DMS53 (cell line): ENCODE measurements around the gene GINS1.
"Not testable (repeated sequence)": the region's sequence is repeated elsewhere in the genome, so short reads cannot be mapped to it uniquely, and the experiment has no call there.

Experiments
- DNase-seq: peaks from one replicate; lab custom pipeline; 2025; lab: John Stamatoyannopoulos, UW

GINS1 gene

GRCh38 chr20:25389858-25390537 lies 17.5 kb upstream of the GINS1 start:
- DNase-seq = peak; percentile 63

DNA sequence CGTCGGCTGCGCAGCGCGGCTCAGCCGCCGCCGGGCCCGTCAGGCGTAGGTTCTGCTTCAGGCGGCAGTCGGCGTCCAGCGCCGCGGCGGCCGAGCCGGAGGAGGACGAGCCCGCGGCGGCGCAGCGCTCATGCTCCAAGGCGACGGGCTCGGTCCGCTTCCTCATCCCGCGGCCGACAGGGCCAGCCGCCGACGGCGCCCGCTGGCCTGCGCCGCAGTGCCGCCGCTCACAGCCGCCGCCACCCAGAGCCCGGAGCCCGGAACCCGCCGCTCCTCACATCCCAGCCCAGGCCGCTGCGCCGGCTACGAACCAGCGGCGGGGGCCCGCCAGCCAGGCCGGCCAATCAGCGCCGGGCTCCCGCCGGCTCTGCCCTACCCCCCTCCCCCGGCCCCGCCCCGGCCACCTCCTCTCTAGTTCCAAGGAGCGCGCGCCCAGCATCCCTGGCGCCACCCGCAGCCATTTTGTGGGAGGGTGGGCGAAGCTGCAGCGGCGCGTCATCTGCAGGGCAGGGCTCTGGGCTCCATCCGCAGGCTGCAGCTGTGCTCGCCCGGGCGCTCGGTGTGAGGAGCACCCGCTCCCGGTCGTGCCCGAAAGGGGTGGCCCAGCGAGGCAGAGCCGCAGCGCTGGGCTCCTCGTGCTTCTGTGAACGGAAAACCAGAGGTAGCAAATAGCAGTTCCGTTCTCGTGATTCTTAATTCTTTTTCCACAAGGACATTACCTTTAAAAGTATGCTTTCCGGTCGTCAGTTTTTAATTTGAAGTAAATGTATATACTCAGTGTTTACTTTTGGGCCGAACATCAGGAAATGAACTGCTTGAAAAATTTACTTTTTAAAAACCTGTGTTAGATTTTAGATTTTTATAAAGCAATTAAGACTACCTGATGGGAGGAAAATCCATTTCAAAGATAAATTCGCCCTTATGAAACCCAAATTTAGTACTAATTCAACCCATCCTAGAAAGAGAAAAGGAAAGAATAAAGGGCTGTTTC lies 16.6 kb upstream of the GINS1 start, which contains the start of gene ABHD12:
Gene ABHD12 (minus strand): TSS at position 298 of the 991 bp plus-strand sequence. CDS start 132 bp downstream, at position 166.
- peak; percentile 99 for DNase-seq

DNA sequence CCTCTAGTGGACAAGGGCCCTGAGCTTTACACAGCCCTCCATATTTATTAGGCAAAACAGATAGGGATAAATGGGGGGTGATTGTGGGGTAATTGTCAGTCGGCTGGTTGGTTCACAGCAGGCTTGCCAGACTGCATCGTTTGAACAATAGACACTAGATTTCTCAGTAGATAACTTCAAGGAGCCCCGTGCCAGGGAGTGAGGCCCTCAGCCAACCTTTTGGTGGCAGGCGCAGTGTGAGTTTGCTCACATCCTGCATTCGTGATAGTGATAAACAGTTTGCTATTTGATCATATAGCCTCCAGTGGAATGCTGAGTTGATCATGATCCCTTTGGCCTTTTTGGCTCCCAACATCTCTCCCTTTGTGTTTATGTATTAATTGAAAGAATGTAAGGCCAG lies 13.2 kb upstream of the GINS1 start:
- DNase-seq = no peak

DNA sequence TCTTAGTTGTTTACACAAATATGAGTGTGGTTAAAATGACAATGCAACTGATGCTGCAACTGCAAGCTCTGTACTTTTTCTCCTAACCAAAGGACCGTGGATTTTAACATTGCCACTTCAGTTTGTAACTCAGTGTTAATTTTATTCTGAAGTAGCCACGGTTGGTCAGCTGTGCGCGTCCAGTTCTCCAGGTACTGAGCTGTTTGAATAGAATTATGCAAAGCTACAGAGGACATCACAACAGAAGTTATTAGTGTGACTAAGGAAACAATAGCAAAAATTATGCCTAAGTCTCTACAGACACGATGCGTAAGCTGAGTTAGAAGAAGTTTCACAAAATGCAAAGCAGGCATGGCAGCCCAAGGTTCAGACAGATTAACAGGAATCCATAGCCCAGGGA lies 12.5 kb upstream of the GINS1 start:
- no peak for DNase-seq

DNA sequence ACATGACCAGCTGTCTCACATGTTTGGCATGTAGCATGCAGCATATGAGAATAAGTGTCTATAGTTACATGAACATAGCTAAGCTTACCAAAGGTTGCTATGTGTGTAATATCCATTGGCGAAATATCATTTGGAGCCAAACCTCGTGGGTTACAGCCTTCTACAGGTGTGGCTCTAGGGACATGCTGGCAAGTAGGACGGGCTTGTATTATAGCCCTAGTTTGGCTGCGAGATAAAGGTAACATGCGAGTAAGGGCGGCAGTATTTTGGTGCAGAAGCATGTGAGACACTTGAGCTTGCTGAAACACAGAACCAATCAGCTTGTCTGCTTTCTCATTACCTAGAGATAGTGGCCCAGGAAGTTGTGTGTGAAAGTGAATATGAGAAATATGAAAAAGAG lies 10.4 kb upstream of the GINS1 start:
- no peak for DNase-seq

DNA sequence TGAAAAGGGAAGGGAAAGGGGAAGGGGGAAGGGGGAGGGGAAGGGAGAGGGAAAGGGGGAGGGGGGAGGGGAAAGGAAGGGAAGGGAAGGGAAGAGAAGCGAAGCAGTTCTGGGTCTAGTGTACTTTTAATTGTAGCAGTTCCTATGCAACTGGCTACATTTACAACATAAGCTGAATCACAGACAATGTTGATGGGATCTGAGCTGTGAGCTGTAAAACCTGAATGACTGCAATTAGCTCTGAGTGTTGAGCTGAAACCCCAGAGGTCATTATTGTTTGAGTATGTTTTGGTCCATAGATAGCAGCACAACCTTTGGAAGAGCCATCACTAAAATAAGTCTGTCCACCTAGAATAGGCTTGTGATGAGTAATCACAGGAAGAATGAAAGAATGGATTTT lies 9.7 kb upstream of the GINS1 start:
- DNase-seq = peak; percentile 45

GRCh38 chr20:25398376-25399036 lies 9.0 kb upstream of the GINS1 start:
- DNase-seq = no peak

GRCh38 chr20:25399037-25399430 lies 8.4 kb upstream of the GINS1 start:
- peak; percentile 85 for DNase-seq

DNA sequence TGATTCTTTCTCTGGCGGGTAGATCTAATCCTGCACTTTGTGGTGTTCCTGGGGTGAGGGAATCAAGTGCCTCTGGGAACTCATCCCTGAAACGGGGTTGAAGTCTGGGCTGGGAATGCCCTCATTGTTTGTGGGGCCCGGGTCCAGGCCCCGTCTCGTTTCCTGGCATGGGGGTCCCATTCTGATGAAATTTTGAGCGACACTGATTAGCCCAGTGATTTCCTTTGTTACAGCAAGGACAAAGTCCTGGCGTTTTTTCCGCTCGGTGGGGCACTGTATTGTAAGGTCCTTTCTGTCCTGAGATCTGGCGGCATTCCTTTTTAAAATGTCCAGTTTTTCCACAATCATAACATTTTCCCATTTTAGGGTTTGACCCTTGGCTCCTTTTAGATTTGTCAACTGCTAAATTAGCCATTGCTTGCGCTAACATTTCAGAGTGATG lies 7.2 kb upstream of the GINS1 start:
- not testable (repeated sequence) for DNase-seq

DNA sequence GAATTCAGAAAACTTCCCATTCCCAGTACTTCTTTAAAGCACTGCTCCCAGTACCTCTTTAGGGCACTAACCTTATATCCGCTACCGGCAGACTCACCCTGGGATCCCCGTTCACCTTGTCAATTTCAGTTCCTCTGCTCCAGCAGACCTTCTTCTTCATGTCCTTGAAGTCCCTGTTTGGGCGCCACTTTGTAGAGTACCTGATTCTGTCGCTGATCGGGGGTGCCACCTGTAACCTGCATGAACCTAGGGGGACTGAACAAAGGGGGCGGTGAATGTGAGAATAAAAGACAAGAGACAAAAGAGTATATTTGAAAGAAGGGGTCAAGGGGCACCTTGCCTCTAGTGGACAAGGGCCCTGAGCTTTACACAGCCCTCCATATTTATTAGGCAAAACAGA lies 4.9 kb upstream of the GINS1 start:
- peak; percentile 28 for DNase-seq

DNA sequence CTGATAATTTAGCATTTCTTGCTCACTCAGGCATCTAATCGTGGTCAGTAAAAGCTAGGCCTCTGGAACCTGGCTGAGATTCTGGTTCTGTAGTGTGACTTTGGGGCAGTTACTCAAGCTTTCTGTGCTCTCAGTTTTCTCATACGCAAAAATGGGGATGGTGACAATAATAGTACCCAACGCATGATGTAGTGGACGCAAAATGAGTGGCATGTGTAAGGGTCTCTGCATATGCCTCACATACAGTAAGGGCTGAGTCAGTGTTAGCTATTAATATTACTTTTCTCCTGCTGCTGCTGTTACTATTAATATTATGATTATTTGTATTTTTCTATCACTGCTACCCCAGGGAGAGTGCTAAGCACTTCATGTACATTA lies 686 bp downstream of the GINS1 start:
- no peak for DNase-seq

- no peak for DNase-seq
Measured at GRCh38 chr20:25408890-25409289, 1.4 kb downstream of the GINS1 start.

DNA sequence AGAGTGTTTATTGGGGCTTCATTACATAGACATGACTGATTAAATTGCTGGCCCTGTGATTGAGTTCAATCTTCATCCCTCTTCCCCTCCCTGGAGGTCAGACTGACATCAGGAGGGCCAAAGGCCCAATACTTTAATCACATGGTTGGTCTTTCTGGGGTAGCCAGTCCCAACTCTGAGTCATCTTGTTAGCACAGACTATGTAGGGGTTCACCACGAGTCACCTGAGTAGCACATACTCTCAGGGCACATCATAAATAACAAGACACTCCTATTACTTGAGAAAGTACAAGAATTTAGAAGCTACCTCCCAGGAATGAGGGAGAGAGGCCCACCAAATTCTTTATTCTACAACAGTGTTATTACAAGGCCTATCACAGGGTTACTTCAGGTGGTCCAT lies 11.3 kb downstream of the GINS1 start:
- DNase-seq = no peak

- DNase-seq = no peak
Measured at GRCh38 chr20:25421102-25421501, 13.6 kb downstream of the GINS1 start.

DNA sequence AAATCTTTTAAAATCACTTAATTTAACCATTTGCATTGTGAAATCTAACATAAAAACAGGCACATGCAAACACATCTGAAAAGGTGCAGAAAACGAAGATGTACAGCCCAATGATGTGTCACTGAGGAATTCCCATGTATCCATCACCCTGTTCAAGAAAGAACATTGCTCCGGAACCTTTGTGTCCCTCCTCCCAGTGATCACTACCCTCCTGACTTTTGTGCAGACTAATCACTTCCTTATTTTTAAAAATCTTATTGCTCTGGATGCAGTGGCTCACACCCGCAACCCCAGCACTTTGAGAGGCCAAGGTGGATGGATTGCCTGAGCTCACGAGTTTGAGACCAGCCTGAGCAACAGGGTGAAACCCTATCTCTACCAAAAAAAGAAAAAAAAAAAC lies 14.6 kb downstream of the GINS1 start:
- DNase-seq = no peak

- no peak for DNase-seq
Measured at GRCh38 chr20:25424536-25424935, 17.1 kb downstream of the GINS1 start.

DNA sequence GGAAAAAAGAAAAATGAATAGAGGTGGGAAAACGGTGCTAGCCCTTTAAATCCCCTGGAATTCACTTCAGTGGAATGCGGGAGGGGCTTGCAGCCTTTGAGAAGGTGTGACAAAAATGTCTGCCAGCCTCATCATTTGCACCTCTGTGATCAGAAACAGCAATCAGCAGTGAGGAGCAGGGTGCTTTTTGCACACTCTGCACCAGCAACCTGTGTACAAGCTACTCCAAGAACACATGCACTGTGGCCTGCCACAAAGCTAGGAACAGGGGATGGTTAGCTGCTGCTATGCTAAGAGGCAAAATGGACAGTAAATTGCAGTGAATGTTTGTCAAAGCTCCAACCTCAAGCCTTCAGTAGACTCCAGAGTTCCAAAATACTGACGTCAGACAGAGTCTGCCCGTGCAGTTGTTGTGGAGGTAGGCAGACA lies 29.7 kb downstream of the GINS1 start:
- no peak for DNase-seq

DNA sequence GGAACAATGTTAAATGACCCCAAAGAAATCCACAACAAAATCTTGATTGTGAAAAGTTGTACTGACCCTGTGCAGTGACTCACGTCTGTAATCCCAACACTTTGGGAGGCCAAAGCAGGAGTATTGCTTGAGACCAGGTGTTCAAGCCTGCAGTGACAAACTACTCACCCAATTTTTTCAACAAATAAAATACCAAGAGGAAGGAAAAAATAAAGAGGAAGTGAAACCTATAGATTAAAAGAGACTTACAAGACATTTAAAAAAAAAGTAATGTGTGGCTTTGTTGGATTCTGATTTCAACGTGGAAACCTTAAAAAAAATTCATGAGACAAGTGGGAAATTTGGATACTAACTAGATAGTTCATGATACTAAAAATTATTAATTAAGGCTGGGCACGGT lies 31.9 kb downstream of the GINS1 start:
- no peak for DNase-seq

DNA sequence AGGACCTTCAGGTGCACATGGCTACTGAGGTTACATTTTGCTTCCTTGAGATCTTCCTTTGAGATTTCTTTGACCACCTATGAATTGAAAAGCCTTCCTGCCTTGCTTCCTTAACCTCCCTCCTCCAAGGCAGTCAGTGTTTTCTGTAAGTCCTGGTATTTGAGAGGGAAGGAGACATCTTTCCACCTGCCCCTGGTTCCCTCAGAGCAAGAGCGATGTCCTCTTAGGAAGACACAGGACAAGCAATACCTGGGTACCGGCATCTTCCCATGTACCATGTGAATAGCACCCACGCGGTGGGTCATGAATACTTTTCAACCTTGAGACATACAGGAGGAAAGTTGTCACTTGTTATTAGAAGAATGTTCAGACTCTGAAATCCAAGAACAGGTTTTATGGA lies 37.1 kb downstream of the GINS1 start:
- no peak for DNase-seq

- no peak for DNase-seq
Measured at GRCh38 chr20:25447671-25448070, 40.2 kb downstream of the GINS1 start.

GRCh38 chr20:25452333-25452732 lies 44.9 kb downstream of the GINS1 start:
- DNase-seq = no peak

DNA sequence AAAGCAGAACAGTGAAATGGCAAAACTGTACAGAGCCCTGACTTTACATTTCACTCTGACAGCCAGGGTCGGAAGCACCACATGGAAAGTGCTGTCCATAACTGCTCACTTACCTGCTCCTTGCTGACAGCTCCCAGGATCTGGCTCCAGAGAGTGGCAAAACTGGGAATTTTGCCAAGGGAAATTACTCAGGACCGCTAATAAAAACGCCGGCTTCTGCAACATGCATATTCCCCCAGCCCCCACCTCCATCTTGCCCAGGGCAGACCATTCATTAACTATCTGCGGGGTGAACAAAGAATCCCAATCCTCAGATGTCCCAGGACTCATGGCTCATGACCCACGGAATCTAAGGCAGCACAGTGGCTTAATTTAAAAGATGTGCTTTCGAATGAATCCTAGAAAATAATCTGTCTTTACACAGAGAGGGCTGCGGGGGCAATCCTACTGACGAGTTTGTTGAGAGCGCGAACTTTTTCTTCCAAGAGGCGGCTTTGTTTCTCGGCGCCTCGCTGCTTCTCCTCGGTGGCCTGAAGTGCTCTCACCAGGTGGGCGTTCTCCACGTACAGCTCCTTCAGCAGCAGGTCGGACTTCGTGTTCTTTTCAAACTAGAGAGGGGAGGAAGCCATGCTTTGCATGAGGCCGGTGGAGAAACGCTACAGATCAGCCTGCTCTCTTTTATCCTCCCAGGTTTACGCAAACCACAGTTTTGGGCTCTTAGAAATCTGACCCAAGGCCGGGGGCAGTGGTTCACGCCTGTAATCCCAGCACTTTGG lies 45.8 kb downstream of the GINS1 start:
- no peak for DNase-seq
